Fibroblast of lung (primary cell): ENCODE results near the gene MT1B. TPM values are rescaled to one million over a fixed set of nuclear protein-coding genes. Genes with fewer than 3 reads are reported as not detected.

Source experiments
- DNase-seq, 2 donors: peaks; one replicate each; pipeline versions ENCODE4 v3.0.0 to v3.0.0-alpha.2; 2010; ENCODE audit warnings: low read depth in 2 of 2
- H2AFZ ChIP-seq: 2 replicates; pipeline ENCODE4 v1.5.1; 2012; ENCODE audit warnings: low read length, control low read depth, inconsistent platforms
- H3K27ac ChIP-seq: 2 replicates; pipeline ENCODE4 v1.5.1; 2011; ENCODE audit warnings: low read length, control low read depth; ENCODE audit not compliant: insufficient read depth
- H3K27me3 ChIP-seq: 2 replicates; pipeline ENCODE4 v1.5.1; 2011; ENCODE audit warnings: mild to moderate bottlenecking, low read length; ENCODE audit not compliant: control insufficient read depth, insufficient read depth
- H3K36me3 ChIP-seq: 2 replicates; pipeline ENCODE4 v1.5.1; 2011; ENCODE audit warnings: low read length; ENCODE audit not compliant: control insufficient read depth, insufficient read depth
- H3K4me1 ChIP-seq: 2 replicates; pipeline ENCODE4 v1.5.1; 2011; ENCODE audit warnings: low read length; ENCODE audit not compliant: control insufficient read depth, insufficient read depth; ENCODE audit errors: extremely low read depth
- H3K4me2 ChIP-seq: 2 replicates; pipeline ENCODE4 v1.5.1; 2011; ENCODE audit warnings: low read length, control low read depth; ENCODE audit not compliant: insufficient read depth; ENCODE audit errors: extremely low read depth
- H3K4me3 ChIP-seq, 4 experiments: fragments of 200-600 bp in 1 of 4; sonication (generic) in 1 of 4; replicated peaks in 1 of 4; 2 replicates each; pipeline ENCODE4 v1.5.1; 2011 to 2016; ENCODE audit warnings: low read length in 4 of 4, low read depth in 3 of 4, mild to moderate bottlenecking in 3 of 4, control low read depth in 2 of 4, inconsistent platforms in 1 of 4, mixed read lengths in 1 of 4; ENCODE audit not compliant: insufficient read depth in 1 of 4; ENCODE audit errors: control extremely low read depth in 1 of 4
- H3K79me2 ChIP-seq: 2 replicates; pipeline ENCODE4 v1.5.1; 2012; ENCODE audit warnings: mild to moderate bottlenecking, low read length, inconsistent platforms; ENCODE audit not compliant: control insufficient read depth, insufficient read depth
- H3K9ac ChIP-seq: 2 replicates; pipeline ENCODE4 v1.5.1; 2011; ENCODE audit warnings: mild to moderate bottlenecking, low read length, control low read depth; ENCODE audit not compliant: insufficient read depth
- H3K9me3 ChIP-seq: 2 replicates; pipeline ENCODE4 v1.5.1; 2012; ENCODE audit warnings: low read depth, low read length; ENCODE audit not compliant: control insufficient read depth, insufficient read depth
- H4K20me1 ChIP-seq: 2 replicates; pipeline ENCODE4 v1.5.1; 2011; ENCODE audit warnings: low read length; ENCODE audit not compliant: control insufficient read depth, insufficient read depth; ENCODE audit errors: extremely low read depth
- CTCF ChIP-seq, 2 donors: IDR thresholded peaks in 1 of 2; conservative IDR thresholded peaks in 1 of 2; 1 replicate in 1 of 2; 2 replicates in 1 of 2; pipeline ENCODE4 v1.5.1; 2011 to 2012; ENCODE audit warnings: low read length in 2 of 2, control low read depth in 1 of 2, inconsistent platforms in 1 of 2, low read depth in 1 of 2, mild to moderate bottlenecking in 1 of 2
- EZH2 ChIP-seq: IDR thresholded peaks from 2 replicates; pipeline ENCODE4 v1.5.1; 2012; ENCODE audit warnings: low read length, control low read depth, mild to moderate bottlenecking; ENCODE audit errors: missing control alignments
- polyA plus RNA-seq, 2 donors: library from polyadenylated mRNA; depleted of rRNA in 1 of 2; stranded (reverse) in 1 of 2; unstranded in 1 of 2; fragments of >200 nt; gene quantifications; 2 replicates each; pipeline ENCODE4 v1.2.1, GENCODE V29; 2011 to 2012; ENCODE audit warnings: missing spikeins in 1 of 2
- total RNA-seq: library from RNA; depleted of rRNA; stranded (reverse); fragments of >200 nt; gene quantifications from 2 replicates; pipeline ENCODE4 v1.2.1, GENCODE V29; 2014

The MT1B gene
- total and polyA plus RNA-seq, 2 donors (not counting 1 experiment from before 2014, with no cell fraction given), result not detected

- peaks cover 5% of the 10 kb centered on the region for H3K4me1 ChIP-seq
- peak overlapping the region; percentile 85 for H3K27ac ChIP-seq
- peak; percentile 90 to 94 for DNase-seq
- H3K36me3 ChIP-seq, result peaks cover 1% of the 10 kb centered on the region
- no peak for TF ChIP-seq CTCF (conservative IDR thresholded peaks at IDR 0.05 in 1 of 2, IDR thresholded peaks at IDR 0.05 in 1 of 2; ENCODE audit: low read depth in 1 of 2, low read length in 2 of 2)
- no peak for TF ChIP-seq EZH2
- no peaks in the 10 kb centered on the region for H3K9me3 ChIP-seq
- H3K79me2 ChIP-seq, result peaks cover 16% of the 10 kb centered on the region
- peak overlapping the region; percentile 37 to 81 (median 74) for H3K4me3 ChIP-seq
- H3K4me2 ChIP-seq, result peak overlapping the region; percentile 87
- H2AFZ ChIP-seq, result no peak overlapping the region
- H3K27me3 ChIP-seq, result no peaks in the 10 kb centered on the region
- no peaks in the 10 kb centered on the region for H4K20me1 ChIP-seq
- H3K9ac ChIP-seq, result peak overlapping the region; percentile 71
Observed at GRCh38 chr16:56625943-56626654, 25.6 kb upstream of the MT1B start.

- peak overlapping the region; percentile 37 to 81 (median 74) for H3K4me3 ChIP-seq
- peaks cover 1% of the 10 kb centered on the region for H3K36me3 ChIP-seq
Observed at GRCh38 chr16:56626685-56627084, 25.0 kb upstream of the MT1B start.

More at GRCh38 chr16:56626685-56627084, 25.0 kb upstream of the MT1B start:
- TF ChIP-seq EZH2 (no peak), CTCF (conservative IDR thresholded peaks at IDR 0.05 in 1 of 2, IDR thresholded peaks at IDR 0.05 in 1 of 2; ENCODE audit: low read depth in 1 of 2, low read length in 2 of 2) (no peak)
- Histone ChIP-seq H3K9me3 (no peaks in the 10 kb centered on the region), H4K20me1 (no peaks in the 10 kb centered on the region), H2AFZ (no peak overlapping the region), H3K4me2 (peak overlapping the region; percentile 87), H3K4me1 (peaks cover 5% of the 10 kb centered on the region), H3K9ac (peak overlapping the region; percentile 71), H3K27me3 (no peaks in the 10 kb centered on the region), H3K79me2 (peaks cover 16% of the 10 kb centered on the region), H3K27ac (peak overlapping the region; percentile 85)
- DNase-seq, result no peak
